Prostate gland (tissue), 2 donors: ENCODE results near the gene RARA.

Source experiments
- POLR2A ChIP-seq: fragments of 450-650 bp; IDR thresholded peaks from one replicate; pipeline ENCODE4 v1.6.1; 2016; ENCODE audit warnings: antibody characterized with exemption, mild to moderate bottlenecking
- TF ChIP-seq, protein P1 (sequence below), 4 experiments: fragments of 200-600 bp in 2 of 4; fragments of 450-650 bp in 2 of 4; sonication (generic) in 2 of 4; IDR thresholded peaks; 1 replicate in 3 of 4; 2 replicates in 1 of 4; pipeline ENCODE4 v1.5.1; 2016 to 2019; ENCODE audit warnings: antibody characterized with exemption in 4 of 4, mild to moderate bottlenecking in 2 of 4, moderate library complexity in 2 of 4

DNA sequence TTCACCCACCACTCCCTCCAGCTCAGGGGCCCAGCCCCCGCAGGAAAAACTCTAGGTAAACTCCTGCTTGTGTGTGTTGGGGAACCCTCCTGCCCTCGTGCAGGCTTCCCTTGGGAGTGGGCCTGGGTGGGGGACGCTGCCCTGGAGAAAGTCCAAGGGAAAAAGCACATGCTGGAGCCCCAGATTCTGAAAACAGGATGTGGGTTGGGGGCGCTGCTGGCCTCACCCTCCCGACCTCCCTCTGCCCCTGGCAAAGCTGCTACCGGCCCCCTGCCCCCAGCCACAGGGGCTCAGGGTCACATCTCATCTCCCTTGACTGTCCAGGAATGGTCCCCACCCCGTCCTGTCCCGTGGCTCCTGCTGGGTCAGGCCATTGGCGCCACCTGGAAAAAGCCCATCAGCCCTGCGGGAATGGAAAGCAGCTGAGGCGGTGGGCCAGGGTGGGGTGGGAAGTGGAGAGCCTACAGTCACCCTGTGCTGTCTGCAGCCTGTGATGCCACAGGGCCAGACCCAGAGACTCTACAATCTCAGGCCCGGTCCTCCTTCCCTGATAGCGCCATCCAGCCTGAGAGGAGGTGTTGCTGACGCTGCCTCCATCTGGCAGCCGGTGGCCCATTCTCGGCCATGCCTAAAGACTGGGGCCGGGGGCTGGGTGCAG is 58.0 kb downstream of the RARA start:
- TF ChIP-seq POLR2A: no peak
- TF ChIP-seq, protein P1, sequence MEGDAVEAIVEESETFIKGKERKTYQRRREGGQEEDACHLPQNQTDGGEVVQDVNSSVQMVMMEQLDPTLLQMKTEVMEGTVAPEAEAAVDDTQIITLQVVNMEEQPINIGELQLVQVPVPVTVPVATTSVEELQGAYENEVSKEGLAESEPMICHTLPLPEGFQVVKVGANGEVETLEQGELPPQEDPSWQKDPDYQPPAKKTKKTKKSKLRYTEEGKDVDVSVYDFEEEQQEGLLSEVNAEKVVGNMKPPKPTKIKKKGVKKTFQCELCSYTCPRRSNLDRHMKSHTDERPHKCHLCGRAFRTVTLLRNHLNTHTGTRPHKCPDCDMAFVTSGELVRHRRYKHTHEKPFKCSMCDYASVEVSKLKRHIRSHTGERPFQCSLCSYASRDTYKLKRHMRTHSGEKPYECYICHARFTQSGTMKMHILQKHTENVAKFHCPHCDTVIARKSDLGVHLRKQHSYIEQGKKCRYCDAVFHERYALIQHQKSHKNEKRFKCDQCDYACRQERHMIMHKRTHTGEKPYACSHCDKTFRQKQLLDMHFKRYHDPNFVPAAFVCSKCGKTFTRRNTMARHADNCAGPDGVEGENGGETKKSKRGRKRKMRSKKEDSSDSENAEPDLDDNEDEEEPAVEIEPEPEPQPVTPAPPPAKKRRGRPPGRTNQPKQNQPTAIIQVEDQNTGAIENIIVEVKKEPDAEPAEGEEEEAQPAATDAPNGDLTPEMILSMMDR (IDR thresholded peaks at IDR 0.05): no peak
